ENCODE measurements around the gene SLC18B1.
"Not testable (repeated sequence)": the region's sequence is repeated elsewhere in the genome, so short reads cannot be mapped to it uniquely, and the experiment has no call there.

SLC18B1 gene

DNA sequence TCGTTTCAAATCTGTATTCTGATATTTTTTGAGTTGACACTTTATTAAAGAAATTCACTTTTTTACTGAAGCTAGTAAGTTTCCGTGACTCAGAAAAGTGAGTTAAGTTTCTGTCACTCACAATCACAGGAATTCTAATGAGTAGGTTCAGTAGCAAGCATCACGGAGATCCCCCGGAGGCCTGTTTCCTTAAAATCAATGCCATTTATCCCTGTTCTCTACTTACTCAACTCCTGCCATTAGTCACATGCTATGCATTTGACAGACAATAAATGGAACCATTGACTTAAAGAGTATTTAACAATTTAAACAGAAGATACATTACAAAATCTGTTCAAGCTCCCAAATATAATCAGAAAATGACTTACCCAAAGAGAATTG lies 9.1 kb downstream of the SLC18B1 start:
- H3K4me1 ChIP-seq (ENCODE audit: insufficient read depth, poor library complexity, severe bottlenecking) = no peaks in the 10 kb centered on the region
- no peaks in the 10 kb centered on the region for H3K27me3 ChIP-seq (ENCODE audit: insufficient read depth, poor library complexity, severe bottlenecking)
- ATAC-seq (ENCODE audit: low read depth) = no peak
- peaks cover 33% of the 10 kb centered on the region for H3K36me3 ChIP-seq (ENCODE audit: low read depth)
- no peak for DNase-seq (ENCODE audit: low spot score)
- no peaks in the 10 kb centered on the region for H3K9me3 ChIP-seq (ENCODE audit: severe bottlenecking)
- H3K27ac ChIP-seq (ENCODE audit: poor library complexity, severe bottlenecking) = no peak overlapping the region
- H3K4me3 ChIP-seq (ENCODE audit: severe bottlenecking) = no peak overlapping the region
- TF ChIP-seq, protein P1, sequence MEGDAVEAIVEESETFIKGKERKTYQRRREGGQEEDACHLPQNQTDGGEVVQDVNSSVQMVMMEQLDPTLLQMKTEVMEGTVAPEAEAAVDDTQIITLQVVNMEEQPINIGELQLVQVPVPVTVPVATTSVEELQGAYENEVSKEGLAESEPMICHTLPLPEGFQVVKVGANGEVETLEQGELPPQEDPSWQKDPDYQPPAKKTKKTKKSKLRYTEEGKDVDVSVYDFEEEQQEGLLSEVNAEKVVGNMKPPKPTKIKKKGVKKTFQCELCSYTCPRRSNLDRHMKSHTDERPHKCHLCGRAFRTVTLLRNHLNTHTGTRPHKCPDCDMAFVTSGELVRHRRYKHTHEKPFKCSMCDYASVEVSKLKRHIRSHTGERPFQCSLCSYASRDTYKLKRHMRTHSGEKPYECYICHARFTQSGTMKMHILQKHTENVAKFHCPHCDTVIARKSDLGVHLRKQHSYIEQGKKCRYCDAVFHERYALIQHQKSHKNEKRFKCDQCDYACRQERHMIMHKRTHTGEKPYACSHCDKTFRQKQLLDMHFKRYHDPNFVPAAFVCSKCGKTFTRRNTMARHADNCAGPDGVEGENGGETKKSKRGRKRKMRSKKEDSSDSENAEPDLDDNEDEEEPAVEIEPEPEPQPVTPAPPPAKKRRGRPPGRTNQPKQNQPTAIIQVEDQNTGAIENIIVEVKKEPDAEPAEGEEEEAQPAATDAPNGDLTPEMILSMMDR (IDR thresholded peaks at IDR 0.05; ENCODE audit: poor library complexity, severe bottlenecking) = no peak

- no peak for ATAC-seq (ENCODE audit: low read depth)
- no peak for DNase-seq (ENCODE audit: low spot score)
Measured at GRCh38 chr6:132788658-132789395, 9.6 kb downstream of the SLC18B1 start.

DNA sequence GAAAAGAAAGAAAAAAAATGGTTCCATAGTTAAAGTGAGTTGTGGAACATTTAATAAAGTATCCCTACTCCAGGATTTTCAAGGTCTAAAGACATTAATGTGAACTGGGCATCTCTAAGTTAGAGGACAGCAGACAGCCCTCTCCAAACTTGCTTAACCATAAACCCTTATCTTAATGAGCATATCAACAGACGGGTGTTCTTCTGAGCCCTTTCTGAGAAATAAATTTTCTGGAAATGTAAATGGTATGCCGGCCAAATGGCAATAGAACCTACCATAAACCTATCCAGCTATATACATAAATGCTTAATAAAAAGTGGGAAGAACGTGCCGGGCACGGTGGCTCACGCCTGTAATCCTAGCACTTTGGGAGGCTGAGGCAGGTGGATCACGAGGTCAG lies 12.5 kb downstream of the SLC18B1 start:
- Histone ChIP-seq H3K27ac (ENCODE audit: poor library complexity, severe bottlenecking) (no peak overlapping the region), H3K4me1 (ENCODE audit: insufficient read depth, poor library complexity, severe bottlenecking) (no peaks in the 10 kb centered on the region), H3K27me3 (ENCODE audit: insufficient read depth, poor library complexity, severe bottlenecking) (no peaks in the 10 kb centered on the region), H3K9me3 (ENCODE audit: severe bottlenecking) (no peaks in the 10 kb centered on the region), H3K36me3 (ENCODE audit: low read depth) (peaks cover 51% of the 10 kb centered on the region), H3K4me3 (ENCODE audit: severe bottlenecking) (no peak overlapping the region)
- no peak for DNase-seq (ENCODE audit: low spot score)
- ATAC-seq (ENCODE audit: low read depth) = no peak
- TF ChIP-seq, protein P1 (IDR thresholded peaks at IDR 0.05; ENCODE audit: poor library complexity, severe bottlenecking) = no peak

More at GRCh38 chr6:132788658-132789395, 9.6 kb downstream of the SLC18B1 start:
- H3K36me3 ChIP-seq (ENCODE audit: low read depth) = peaks cover 39% of the 10 kb centered on the region
- no peak overlapping the region for H3K27ac ChIP-seq (ENCODE audit: poor library complexity, severe bottlenecking)
- TF ChIP-seq, protein P1 (IDR thresholded peaks at IDR 0.05; ENCODE audit: poor library complexity, severe bottlenecking) = no peak
- H3K27me3 ChIP-seq (ENCODE audit: insufficient read depth, poor library complexity, severe bottlenecking) = no peaks in the 10 kb centered on the region
- H3K4me1 ChIP-seq (ENCODE audit: insufficient read depth, poor library complexity, severe bottlenecking) = no peaks in the 10 kb centered on the region
- H3K4me3 ChIP-seq (ENCODE audit: severe bottlenecking) = no peak overlapping the region
- no peaks in the 10 kb centered on the region for H3K9me3 ChIP-seq (ENCODE audit: severe bottlenecking)

DNA sequence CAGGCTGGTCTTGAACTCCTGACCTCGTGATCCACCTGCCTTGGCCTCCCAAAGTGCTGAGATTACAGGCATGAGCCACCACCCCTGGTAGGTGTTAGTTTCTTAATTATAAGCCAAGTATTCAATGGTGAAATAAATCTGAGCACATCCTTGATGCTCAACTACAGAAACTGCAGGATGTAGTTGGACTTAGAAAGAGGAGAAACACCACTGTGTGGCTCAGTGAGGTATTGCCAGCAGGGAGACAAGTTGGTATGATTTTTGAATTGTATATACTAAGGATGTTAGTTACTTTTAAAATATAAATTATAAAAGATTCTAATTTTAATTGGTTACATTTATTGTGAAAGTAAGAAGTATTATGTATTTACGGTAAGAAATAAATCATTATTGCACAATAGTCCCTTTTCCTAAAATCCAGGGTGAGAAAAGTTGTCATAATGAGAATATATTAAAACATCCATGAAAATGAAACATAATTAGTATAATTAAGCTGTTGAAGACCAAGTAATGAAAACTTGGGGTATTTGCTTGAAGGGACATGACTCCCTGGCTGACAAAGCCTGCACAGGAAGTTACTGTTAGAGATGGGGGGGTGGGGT lies 17.6 kb downstream of the SLC18B1 start:
- H3K36me3 ChIP-seq (ENCODE audit: low read depth) = peaks cover 59% of the 10 kb centered on the region
- H3K4me3 ChIP-seq (ENCODE audit: severe bottlenecking) = no peak overlapping the region
- H3K27ac ChIP-seq (ENCODE audit: poor library complexity, severe bottlenecking) = no peak overlapping the region
- H3K27me3 ChIP-seq (ENCODE audit: insufficient read depth, poor library complexity, severe bottlenecking) = no peaks in the 10 kb centered on the region
- no peak for DNase-seq (ENCODE audit: low spot score)
- H3K9me3 ChIP-seq (ENCODE audit: severe bottlenecking) = no peaks in the 10 kb centered on the region
- TF ChIP-seq, protein P1 (IDR thresholded peaks at IDR 0.05; ENCODE audit: poor library complexity, severe bottlenecking) = peak; percentile 24
- no peak for ATAC-seq (ENCODE audit: low read depth)
- no peaks in the 10 kb centered on the region for H3K4me1 ChIP-seq (ENCODE audit: insufficient read depth, poor library complexity, severe bottlenecking)

- ATAC-seq (ENCODE audit: low read depth); H3K4me3 ChIP-seq (ENCODE audit: severe bottlenecking); H3K9me3 ChIP-seq (ENCODE audit: severe bottlenecking); H3K27me3 ChIP-seq (ENCODE audit: insufficient read depth, poor library complexity, severe bottlenecking); DNase-seq (ENCODE audit: low spot score); H3K27ac ChIP-seq (ENCODE audit: poor library complexity, severe bottlenecking); H3K4me1 ChIP-seq (ENCODE audit: insufficient read depth, poor library complexity, severe bottlenecking): not testable (repeated sequence)
- peaks cover 54% of the 10 kb centered on the region for H3K36me3 ChIP-seq (ENCODE audit: low read depth)
Measured at GRCh38 chr6:132777881-132778280, 20.6 kb downstream of the SLC18B1 start.

Measured in RWPE2 (cell line).